Measurements from ENCODE around the gene SPDYC.
A peak's percentile ranks its signal among the peaks of the same experiment; 100 is the strongest.

SPDYC gene

GRCh38 chr11:65208785-65209710, 39.0 kb downstream of the SPDYC start:
- no peak for DNase-seq

GRCh38 chr11:65209711-65210360, 39.8 kb downstream of the SPDYC start:
- no peak for DNase-seq

- DNase-seq = no peak
These were observed 40.3 kb downstream of the SPDYC start for GRCh38 chr11:65210361-65210731.

- no peak for DNase-seq
These were observed 40.7 kb downstream of the SPDYC start for GRCh38 chr11:65210748-65211147.

- no peak for DNase-seq
These were observed 41.5 kb downstream of the SPDYC start for GRCh38 chr11:65211293-65212105.

- DNase-seq = no peak
These were observed 42.3 kb downstream of the SPDYC start for GRCh38 chr11:65212226-65212801.

- DNase-seq = peak; percentile 59
These were observed 43.5 kb downstream of the SPDYC start for GRCh38 chr11:65213322-65214211.

GRCh38 chr11:65214212-65214845, 44.3 kb downstream of the SPDYC start:
- no peak for DNase-seq

- no peak for DNase-seq
These were observed 45.5 kb downstream of the SPDYC start for GRCh38 chr11:65215441-65216076.

GRCh38 chr11:65216830-65217229, 46.8 kb downstream of the SPDYC start:
- no peak for DNase-seq

GRCh38 chr11:65217441-65218423, 47.7 kb downstream of the SPDYC start:
- DNase-seq = no peak

- DNase-seq = no peak
These were observed 48.4 kb downstream of the SPDYC start for GRCh38 chr11:65218446-65218845.

- no peak for DNase-seq
These were observed 49.8 kb downstream of the SPDYC start for GRCh38 chr11:65219930-65220213.

GRCh38 chr11:65221026-65221425, 51.0 kb downstream of the SPDYC start:
- DNase-seq = no peak
